ENCODE data around the gene SCUBE3. TPM values are rescaled to one million over a fixed set of nuclear protein-coding genes. Genes with fewer than 3 reads are reported as not detected.

Gene SCUBE3
- total and polyA plus RNA-seq, 2 of the 4 experiments (the other 2 are of a cell fraction) = 19.9 to 45.5 TPM

DNA sequence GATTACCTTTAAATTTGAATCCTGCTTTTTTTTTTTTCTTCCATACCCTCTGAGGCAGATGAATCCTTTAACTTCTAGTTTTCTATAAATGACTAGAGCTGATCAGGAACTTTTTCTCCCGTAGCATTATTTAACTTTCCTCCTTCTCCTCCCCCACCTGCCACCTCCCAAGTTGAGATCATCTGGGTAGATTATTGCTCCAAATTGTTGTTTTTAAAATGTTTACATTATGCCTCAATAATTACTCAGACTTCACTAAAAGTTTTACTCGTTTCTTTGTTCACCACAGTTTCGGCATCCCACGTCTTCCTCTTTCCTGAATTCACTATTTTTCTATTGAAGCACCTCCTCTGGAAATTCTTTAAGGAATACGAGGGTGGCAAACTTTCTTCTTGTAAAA lies 16.6 kb upstream of the SCUBE3 start:
- no peaks in the 10 kb centered on the region for H3K79me1 ChIP-seq (ENCODE audit: low read depth in 1 of 2, low read length in 2 of 2)
- peaks cover 2% of the 10 kb centered on the region; the same call in 1 of the 2 replicates for H3K9me1 ChIP-seq (ENCODE audit: insufficient read depth, low read length)
- CTCF ChIA-PET = no interaction called here
- DNase-seq = no peak
- no peak overlapping the region for H2AK5ac ChIP-seq (ENCODE audit: low read depth, low read length)
- no peak overlapping the region for H4K8ac ChIP-seq (ENCODE audit: low read depth in 2 of 2, low read length in 2 of 2)
- no peak overlapping the region for H4K5ac ChIP-seq (ENCODE audit: low read depth, low read length)
- BruUV-seq (replicated peaks) = no TSS peak
- no peak overlapping the region for H3K56ac ChIP-seq (ENCODE audit: extremely low read depth, insufficient read depth, low read length)
- no peak overlapping the region for H2BK5ac ChIP-seq (ENCODE audit: low read depth, low read length, poor library complexity, severe bottlenecking)
- no peak overlapping the region for H3K27ac ChIP-seq (ENCODE audit: insufficient read depth, low read length)
- H2BK20ac ChIP-seq (ENCODE audit: low read depth, low read length) = no peak overlapping the region
- no peaks in the 10 kb centered on the region for H3K36me3 ChIP-seq (ENCODE audit: control insufficient read depth, insufficient read depth, low read length)
- H3K14ac ChIP-seq (replicated peaks; ENCODE audit: low read depth, low read length) = no peak overlapping the region
- no peak overlapping the region for H2AK9ac ChIP-seq (replicated peaks; ENCODE audit: low read depth, low read length, poor library complexity)
- no peak overlapping the region for H3K23ac ChIP-seq (ENCODE audit: low read depth, low read length)
- no peak overlapping the region for H4K91ac ChIP-seq (ENCODE audit: insufficient read depth, low read depth, low read length)
- H2AFZ ChIP-seq (replicated peaks; ENCODE audit: low read length, poor library complexity) = no peak overlapping the region
- no peaks in the 10 kb centered on the region; the same call in 1 of the 2 replicates for H3K4me1 ChIP-seq (ENCODE audit: control insufficient read depth, insufficient read depth, low read length)
- no peaks in the 10 kb centered on the region for H3K9me3 ChIP-seq (ENCODE audit: control insufficient read depth, insufficient read depth, low read length)
- no peak overlapping the region for H2BK120ac ChIP-seq (ENCODE audit: low read depth, low read length)
- H3K27me3 ChIP-seq (ENCODE audit: control insufficient read depth, insufficient read depth, low read length) = no peaks in the 10 kb centered on the region
- no peak overlapping the region for H3K18ac ChIP-seq (ENCODE audit: low read depth, low read length)
- in situ Hi-C loops (cut with MboI; ENCODE audit: low sequenced_read_pairs) (no loop called here), dilution Hi-C loops (cut with HindIII; ENCODE audit: low sequenced_read_pairs, unreplicated experiment) (no loop called here), intact Hi-C loops (cut with micrococcal nuclease) (no loop called here)
- H4K20me1 ChIP-seq (ENCODE audit: insufficient read depth, low read length) = no peaks in the 10 kb centered on the region
- no peak overlapping the region for H3K4ac ChIP-seq (ENCODE audit: low read depth, low read length)
- no peak overlapping the region for H2BK15ac ChIP-seq (ENCODE audit: low read depth, low read length)
- ATAC-seq (ENCODE audit: low read depth) = no peak
- H3K4me3 ChIP-seq (ENCODE audit: insufficient read depth, low read depth, low read length) = no peak overlapping the region
- 63% methylated on average over 3 of the region's 5 CpGs; no CpG with 5 or more reads in 1 of the 2 experiments for WGBS, 2 experiments (ENCODE audit: extremely low coverage in 2 of 2, insufficient read length in 1 of 2)
- no peak overlapping the region for H3K9ac ChIP-seq (ENCODE audit: low read depth, low read length)
- TF ChIP-seq RCOR1 (IDR thresholded peaks at IDR 0.05; ENCODE audit: insufficient replicate concordance, low read length) (no peak), MAZ (IDR thresholded peaks at IDR 0.05; ENCODE audit: borderline replicate concordance, low read depth, low read length) (no peak), CEBPB (IDR thresholded peaks at IDR 0.05; ENCODE audit: low read depth, low read length) (no peak), NFE2L2 (IDR thresholded peaks at IDR 0.05; ENCODE audit: low read depth, low read length) (no peak), BHLHE40 (IDR thresholded peaks at IDR 0.05; ENCODE audit: low read depth, low read length) (no peak), RFX5 (IDR thresholded peaks at IDR 0.05; ENCODE audit: low read depth, low read length) (no peak), FOS (IDR thresholded peaks at IDR 0.05; ENCODE audit: low read depth, low read length) (no peak), CHD1 (IDR thresholded peaks at IDR 0.05; ENCODE audit: low read depth, low read length) (no peak), SMC3 (IDR thresholded peaks at IDR 0.05; ENCODE audit: low read depth, low read length) (no peak), MXI1 (IDR thresholded peaks at IDR 0.05; ENCODE audit: borderline replicate concordance, low read depth, low read length) (no peak), MAFK (IDR thresholded peaks at IDR 0.05; ENCODE audit: low read depth, low read length) (no peak), POLR2A (IDR thresholded peaks at IDR 0.05; ENCODE audit: low read depth, low read length) (no peak), RAD21 (IDR thresholded peaks at IDR 0.05; ENCODE audit: low read length) (no peak)
- TF ChIP-seq, protein P1, sequence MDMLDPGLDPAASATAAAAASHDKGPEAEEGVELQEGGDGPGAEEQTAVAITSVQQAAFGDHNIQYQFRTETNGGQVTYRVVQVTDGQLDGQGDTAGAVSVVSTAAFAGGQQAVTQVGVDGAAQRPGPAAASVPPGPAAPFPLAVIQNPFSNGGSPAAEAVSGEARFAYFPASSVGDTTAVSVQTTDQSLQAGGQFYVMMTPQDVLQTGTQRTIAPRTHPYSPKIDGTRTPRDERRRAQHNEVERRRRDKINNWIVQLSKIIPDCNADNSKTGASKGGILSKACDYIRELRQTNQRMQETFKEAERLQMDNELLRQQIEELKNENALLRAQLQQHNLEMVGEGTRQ (IDR thresholded peaks at IDR 0.05; ENCODE audit: low read depth, low read length) = no peak
- TF ChIP-seq, protein P2, sequence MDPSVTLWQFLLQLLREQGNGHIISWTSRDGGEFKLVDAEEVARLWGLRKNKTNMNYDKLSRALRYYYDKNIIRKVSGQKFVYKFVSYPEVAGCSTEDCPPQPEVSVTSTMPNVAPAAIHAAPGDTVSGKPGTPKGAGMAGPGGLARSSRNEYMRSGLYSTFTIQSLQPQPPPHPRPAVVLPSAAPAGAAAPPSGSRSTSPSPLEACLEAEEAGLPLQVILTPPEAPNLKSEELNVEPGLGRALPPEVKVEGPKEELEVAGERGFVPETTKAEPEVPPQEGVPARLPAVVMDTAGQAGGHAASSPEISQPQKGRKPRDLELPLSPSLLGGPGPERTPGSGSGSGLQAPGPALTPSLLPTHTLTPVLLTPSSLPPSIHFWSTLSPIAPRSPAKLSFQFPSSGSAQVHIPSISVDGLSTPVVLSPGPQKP (IDR thresholded peaks at IDR 0.05; ENCODE audit: borderline replicate concordance, low read depth, low read length) = no peak
- TF ChIP-seq, protein P3, sequence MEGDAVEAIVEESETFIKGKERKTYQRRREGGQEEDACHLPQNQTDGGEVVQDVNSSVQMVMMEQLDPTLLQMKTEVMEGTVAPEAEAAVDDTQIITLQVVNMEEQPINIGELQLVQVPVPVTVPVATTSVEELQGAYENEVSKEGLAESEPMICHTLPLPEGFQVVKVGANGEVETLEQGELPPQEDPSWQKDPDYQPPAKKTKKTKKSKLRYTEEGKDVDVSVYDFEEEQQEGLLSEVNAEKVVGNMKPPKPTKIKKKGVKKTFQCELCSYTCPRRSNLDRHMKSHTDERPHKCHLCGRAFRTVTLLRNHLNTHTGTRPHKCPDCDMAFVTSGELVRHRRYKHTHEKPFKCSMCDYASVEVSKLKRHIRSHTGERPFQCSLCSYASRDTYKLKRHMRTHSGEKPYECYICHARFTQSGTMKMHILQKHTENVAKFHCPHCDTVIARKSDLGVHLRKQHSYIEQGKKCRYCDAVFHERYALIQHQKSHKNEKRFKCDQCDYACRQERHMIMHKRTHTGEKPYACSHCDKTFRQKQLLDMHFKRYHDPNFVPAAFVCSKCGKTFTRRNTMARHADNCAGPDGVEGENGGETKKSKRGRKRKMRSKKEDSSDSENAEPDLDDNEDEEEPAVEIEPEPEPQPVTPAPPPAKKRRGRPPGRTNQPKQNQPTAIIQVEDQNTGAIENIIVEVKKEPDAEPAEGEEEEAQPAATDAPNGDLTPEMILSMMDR (conservative IDR thresholded peaks at IDR 0.05; ENCODE audit: low read depth, low read length) = no peak
- POLR2A ChIA-PET (ENCODE audit: unreplicated experiment) = no interaction called here
- H3K4me2 ChIP-seq (ENCODE audit: low read depth, low read length) = no peak overlapping the region; the same call in 1 of the 2 replicates

All from IMR-90 (cell line).